Stomach (tissue), 9 donors: Measurements from ENCODE around the gene PIP4K2B. TPM values are rescaled to one million over a fixed set of nuclear protein-coding genes. Genes with fewer than 3 reads are reported as not detected.
A peak's percentile ranks its signal among the peaks of the same experiment; 100 is the strongest.
"Not testable (repeated sequence)": the region's sequence is repeated elsewhere in the genome, so short reads cannot be mapped to it uniquely, and the experiment has no call there.

Experiments
- DNase-seq, 2 donors: peaks; one replicate each; pipeline versions ENCODE4 v3.0.0 to v3.0.0-alpha.2; 2013 to 2019
- H3K27ac ChIP-seq, 5 donors: fragments of 200-600 bp in 4 of 5; sonication (generic) in 4 of 5; one replicate each; pipeline ENCODE4 v1.5.1; 2013 to 2019; ENCODE audit warnings: mild to moderate bottlenecking in 1 of 5, moderate library complexity in 1 of 5
- H3K27me3 ChIP-seq, 3 donors: fragments of 200-600 bp; sonication (generic); one replicate each; pipeline ENCODE4 v1.5.1; 2017 to 2019; ENCODE audit warnings: mixed run types in 1 of 3
- H3K36me3 ChIP-seq, 4 donors: fragments of 200-600 bp; sonication (generic); 1 replicate in 3 of 4; 2 replicates in 1 of 4; pipeline ENCODE4 v1.5.1; 2016 to 2019
- H3K4me1 ChIP-seq, 4 donors: fragments of 200-600 bp; sonication (generic); one replicate each; pipeline ENCODE4 v1.5.1; 2016 to 2019
- H3K4me3 ChIP-seq, 4 donors: fragments of 200-600 bp; sonication (generic) in 3 of 4; one replicate each; pipeline ENCODE4 v1.5.1; 2016 to 2019; ENCODE audit warnings: mild to moderate bottlenecking in 1 of 4
- H3K9me3 ChIP-seq, 4 donors: fragments of 200-600 bp; sonication (generic); one replicate each; pipeline ENCODE4 v1.5.1; 2016 to 2019
- CTCF ChIP-seq, 7 experiments: fragments of 450-650 bp in 4 of 7; fragments of 200-600 bp in 3 of 7; sonication (generic) in 3 of 7; IDR thresholded peaks; one replicate each; pipeline ENCODE4 v1.5.1; 2016 to 2019; ENCODE audit warnings: antibody characterized with exemption in 7 of 7, control low read depth in 2 of 7, mild to moderate bottlenecking in 1 of 7
- EP300 ChIP-seq: sonication (generic); formaldehyde crosslinking; IDR thresholded peaks from one replicate; pipeline ENCODE4 v1.6.1; 2017; ENCODE audit warnings: antibody characterized with exemption
- POLR2A ChIP-seq, 4 donors: fragments of 450-650 bp; IDR thresholded peaks; one replicate each; pipeline ENCODE4 v1.6.1; 2016; ENCODE audit warnings: antibody characterized with exemption in 4 of 4, control low read depth in 2 of 4, mild to moderate bottlenecking in 1 of 4, moderate library complexity in 1 of 4
- POLR2AphosphoS5 ChIP-seq, 3 donors: sonication (generic); formaldehyde crosslinking; IDR thresholded peaks; one replicate each; pipeline ENCODE4 v1.6.1; 2016; ENCODE audit warnings: antibody characterized with exemption in 3 of 3
- WGBS, 5 donors: extraction: QIAGEN DNeasy Blood & Tissue Kit in 3 of 5; methylation state at CpG; one replicate each; pipeline versions ENCODE4 v1.1.5 to v1.1.7; 2013 to 2018; 5-methylcytosine and 5-hydroxymethylcytosine counted together
- intact Hi-C: fragments of 100-400 bp; cut with DNase I; formaldehyde crosslinking; loops from one replicate; pipeline ENCODE4 v1.15.1; 2023; ENCODE audit warnings: low total_unique reads
- polyA plus RNA-seq, 3 donors: library from polyadenylated mRNA; stranded (reverse); fragments of 200-250 nt; gene quantifications; one replicate each; pipeline ENCODE4 v1.2.3, GENCODE V29; 2013
- total RNA-seq, 5 donors: library from RNA; depleted of rRNA; stranded (reverse); fragments of >200 nt; gene quantifications; one replicate each; pipeline versions ENCODE4 v1.1.0 to v1.2.3, GENCODE V29; 2014 to 2016
- donor health status: healthy with polysubstance abuse.
- donor health status: Bipolar disorder and iron deficiency.
- donor health status: healthy.

Gene PIP4K2B
- total and polyA plus RNA-seq, 8 donors, result 9.9 to 99.2 (median 23.3) TPM

- intact Hi-C loops, result no loop called here
- Histone ChIP-seq H3K4me1 (peaks cover 54 to 89% (median 73%) of the 10 kb centered on the region in 4 donors), H3K9me3 (no peaks in the 10 kb centered on the region), H3K36me3 (peaks cover 13 to 34% (median 29%) of the 10 kb centered on the region in 4 donors), H3K27ac (peak overlapping the region; percentile 78 to 97 (median 90)), H3K4me3 (peak overlapping the region; percentile 83 to 85 (median 84)), H3K27me3 (no peaks in the 10 kb centered on the region)
- 22 to 25% (median 23%) methylated on average over 14 of the region's 14 CpGs for WGBS, 5 donors
- TF ChIP-seq EP300, result no peak
- TF ChIP-seq POLR2AphosphoS5 (IDR thresholded peaks at IDR 0.05), result no peak
- no peak for TF ChIP-seq CTCF (IDR thresholded peaks at IDR 0.05)
- no peak for TF ChIP-seq POLR2A (IDR thresholded peaks at IDR 0.05)
- DNase-seq, result no peak
Measured at GRCh38 chr17:38729368-38729885, 69.9 kb downstream of the PIP4K2B start.

GRCh38 chr17:38728290-38728831 lies 71.0 kb downstream of the PIP4K2B start:
- Histone ChIP-seq H3K36me3 (peaks cover 13 to 29% (median 26%) of the 10 kb centered on the region in 4 donors), H3K4me3 (no peak overlapping the region), H3K27me3 (no peaks in the 10 kb centered on the region), H3K4me1 (peaks cover 52 to 85% (median 69%) of the 10 kb centered on the region in 4 donors), H3K27ac (peak overlapping the region in 4 of 5 donors; percentile 34 to 97 (median 63)), H3K9me3 (no peaks in the 10 kb centered on the region)
- peak in 1 of 2 donors; percentile 70 for DNase-seq
- 65 to 71% (median 68%) methylated on average over 7 to 8 of the region's 8 CpGs for WGBS, 5 donors
- intact Hi-C loops, result no loop called here
- no peak for TF ChIP-seq POLR2A (IDR thresholded peaks at IDR 0.05)
- TF ChIP-seq CTCF (IDR thresholded peaks at IDR 0.05), result no peak
- TF ChIP-seq EP300, result no peak
- no peak for TF ChIP-seq POLR2AphosphoS5 (IDR thresholded peaks at IDR 0.05)

GRCh38 chr17:38727736-38728135 lies 71.6 kb downstream of the PIP4K2B start:
- Histone ChIP-seq H3K36me3 (peaks cover 18 to 32% (median 26%) of the 10 kb centered on the region in 4 donors), H3K4me3 (no peak overlapping the region), H3K9me3 (no peaks in the 10 kb centered on the region), H3K27me3 (no peaks in the 10 kb centered on the region), H3K4me1 (peaks cover 46 to 79% (median 63%) of the 10 kb centered on the region in 4 donors), H3K27ac (peak overlapping the region in 4 of 5 donors; percentile 34 to 97 (median 40))
- TF ChIP-seq EP300, result no peak
- no peak for TF ChIP-seq CTCF (IDR thresholded peaks at IDR 0.05)
- TF ChIP-seq POLR2AphosphoS5 (IDR thresholded peaks at IDR 0.05), result no peak
- TF ChIP-seq POLR2A (IDR thresholded peaks at IDR 0.05), result no peak
- WGBS, 5 donors, result 74 to 85% (median 81%) methylated on average over 5 of the region's 5 CpGs
- intact Hi-C loops, result no loop called here
- DNase-seq, result no peak

DNA sequence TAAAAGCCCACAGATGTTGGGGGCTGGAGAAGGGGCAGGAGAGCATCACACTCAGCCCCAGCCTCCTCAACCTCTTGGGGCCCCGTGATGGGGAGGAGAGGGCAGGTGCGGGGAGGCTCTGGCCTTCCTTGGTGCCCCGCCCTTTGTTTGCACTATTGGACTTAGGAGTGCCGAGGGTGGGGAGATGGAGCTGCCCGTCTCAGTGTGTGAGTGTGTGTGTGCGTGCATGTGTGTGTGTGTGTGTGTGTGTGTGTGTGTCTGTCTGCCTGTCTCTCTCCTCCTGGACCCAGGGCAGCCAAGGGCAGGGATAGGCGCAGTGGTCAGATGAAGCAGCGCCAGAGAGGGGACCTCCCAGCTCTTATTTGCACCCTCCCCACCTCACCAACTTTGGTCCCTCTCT lies 73.2 kb downstream of the PIP4K2B start:
- peak in 1 of 2 donors; percentile 79 for DNase-seq
- peaks cover 25 to 46% (median 40%) of the 10 kb centered on the region in 4 donors for H3K36me3 ChIP-seq
- intact Hi-C loops, H3K4me3 ChIP-seq, H3K27ac ChIP-seq, H3K27me3 ChIP-seq, H3K9me3 ChIP-seq: not testable (repeated sequence)
- 20 to 43% (median 28%) methylated on average over 2 to 8 of the region's 8 CpGs for WGBS, 5 donors
- peaks cover 30 to 63% (median 48%) of the 10 kb centered on the region in 4 donors for H3K4me1 ChIP-seq

GRCh38 chr17:38725066-38725465 lies 74.3 kb downstream of the PIP4K2B start:
- Histone ChIP-seq H3K4me1 (peaks cover 26 to 55% (median 44%) of the 10 kb centered on the region in 4 donors), H3K9me3 (no peaks in the 10 kb centered on the region), H3K36me3 (peaks cover 32 to 57% (median 51%) of the 10 kb centered on the region in 4 donors), H3K27ac (peak overlapping the region in 1 of 5 donors; percentile 13), H3K27me3 (no peaks in the 10 kb centered on the region), H3K4me3 (peak overlapping the region in 1 of 4 donors; percentile 12)
- TF ChIP-seq CTCF (IDR thresholded peaks at IDR 0.05) (no peak), POLR2AphosphoS5 (IDR thresholded peaks at IDR 0.05) (no peak), POLR2A (IDR thresholded peaks at IDR 0.05) (no peak), EP300 (no peak)
- intact Hi-C loops, result no loop called here
- no peak for DNase-seq
- 55 to 70% (median 62%) methylated on average over 10 of the region's 10 CpGs for WGBS, 5 donors
